Endothelial cell of umbilical vein (primary cell): ENCODE measurements around the gene FAM110C. TPM values are rescaled to one million over a fixed set of nuclear protein-coding genes. Genes with fewer than 3 reads are reported as not detected.

Experiments used
- BruUV-seq: library from RNA; stranded (reverse); fragments of 400-500 nt; replicated peaks from 2 replicates; lab custom pipeline; 2021; lab: Mats Ljungman, UMichigan
- CTCF ChIA-PET: fragments of 300-600, 350-600 bp; sonication (Branson Sonifier 250); formaldehyde crosslinking; loops from one replicate; lab custom pipeline; 2021; ENCODE audit warnings: antibody characterized with exemption, inconsistent platforms; lab: Charles Lee
- POLR2A ChIA-PET: fragments of 300-600, 350-600 bp; sonication (Branson Sonifier 250); formaldehyde crosslinking; loops from one replicate; lab custom pipeline; 2021; ENCODE audit warnings: antibody characterized with exemption, inconsistent platforms; lab: Charles Lee
- DNase-seq: peaks from one replicate; pipeline ENCODE4 v3.0.0-alpha.2; 2011; ENCODE audit warnings: low read depth, low spot score
- FAIRE-seq: peaks from 2 replicates; lab custom pipeline; 2011; peaks lifted over from hg19 to GRCh38; lab: Jason Lieb, UNC
- H2AFZ ChIP-seq: 2 replicates; pipeline ENCODE4 v1.6.0; 2012; ENCODE audit warnings: low read depth, low read length, control low read depth, inconsistent platforms
- H3K27ac ChIP-seq: 2 replicates; pipeline ENCODE4 v1.5.1; 2011; ENCODE audit warnings: low read depth, mild to moderate bottlenecking, control low read depth, low read length, moderate library complexity; ENCODE audit not compliant: insufficient read depth
- H3K27me3 ChIP-seq, 2 experiments: 2 replicates each; pipeline versions ENCODE4 v1.6.0 to v1.6.1; 2011; ENCODE audit warnings: low read length in 2 of 2, mixed read lengths in 1 of 2; ENCODE audit not compliant: control insufficient read depth in 2 of 2, insufficient read depth in 2 of 2
- H3K36me3 ChIP-seq, 2 experiments: 2 replicates in 1 of 2; 3 replicates in 1 of 2; pipeline ENCODE4 v1.5.1; 2011; ENCODE audit warnings: low read length in 2 of 2, mild to moderate bottlenecking in 1 of 2, moderate library complexity in 1 of 2; ENCODE audit not compliant: control insufficient read depth in 2 of 2, insufficient read depth in 2 of 2; ENCODE audit errors: extremely low read depth in 1 of 2
- H3K4me1 ChIP-seq: 3 replicates; pipeline ENCODE4 v1.5.1; 2011; ENCODE audit warnings: mild to moderate bottlenecking, low read length; ENCODE audit not compliant: control insufficient read depth, insufficient read depth; ENCODE audit errors: extremely low read depth
- H3K4me2 ChIP-seq: 2 replicates; pipeline ENCODE4 v1.6.1; 2011; ENCODE audit warnings: low read length, control low read depth, mixed read lengths; ENCODE audit not compliant: insufficient read depth
- H3K4me3 ChIP-seq, 3 experiments: fragments of 200-600 bp in 1 of 3; sonication (generic), shearing (Covaris generic) in 1 of 3; replicated peaks in 1 of 3; 2 replicates each; pipeline ENCODE4 v1.5.1; 2011 to 2016; ENCODE audit warnings: control low read depth in 3 of 3, low read length in 3 of 3, mild to moderate bottlenecking in 2 of 3, inconsistent platforms in 1 of 3, low read depth in 1 of 3, moderate library complexity in 1 of 3; ENCODE audit not compliant: insufficient read depth in 1 of 3
- H3K79me2 ChIP-seq: 2 replicates; pipeline ENCODE4 v1.6.0; 2012; ENCODE audit warnings: low read length, inconsistent platforms; ENCODE audit not compliant: control insufficient read depth, insufficient read depth
- H3K9ac ChIP-seq: replicated peaks from 2 replicates; pipeline ENCODE3; 2011; ENCODE audit warnings: low read length, control low read depth; ENCODE audit not compliant: insufficient read depth; ENCODE audit errors: extremely low read depth
- H3K9me1 ChIP-seq: replicated peaks from 3 replicates; pipeline ENCODE4 v1.6.0; 2011; ENCODE audit warnings: mild to moderate bottlenecking, low read length; ENCODE audit not compliant: control insufficient read depth, insufficient read depth; ENCODE audit errors: extremely low read depth
- H3K9me3 ChIP-seq: replicated peaks from 2 replicates; pipeline ENCODE4 v1.5.1; 2012; ENCODE audit warnings: low read length, inconsistent platforms; ENCODE audit not compliant: control insufficient read depth, insufficient read depth
- H4K20me1 ChIP-seq: replicated peaks from 2 replicates; pipeline ENCODE3; 2011; ENCODE audit warnings: mild to moderate bottlenecking, low read length; ENCODE audit not compliant: control insufficient read depth, insufficient read depth; ENCODE audit errors: extremely low read depth
- EZH2 ChIP-seq: IDR thresholded peaks from 2 replicates; pipeline ENCODE4 v1.6.1; 2012; ENCODE audit warnings: borderline replicate concordance, low read depth, mild to moderate bottlenecking, moderate library complexity, low read length, inconsistent platforms; ENCODE audit not compliant: severe bottlenecking
- FOS ChIP-seq: IDR thresholded peaks from 2 replicates; pipeline ENCODE4 v1.6.1; 2011; ENCODE audit warnings: mild to moderate bottlenecking, low read length, moderate library complexity, borderline replicate concordance; ENCODE audit not compliant: insufficient read depth
- GATA2 ChIP-seq: IDR thresholded peaks from 2 replicates; pipeline ENCODE4 v1.7.0; 2011; ENCODE audit warnings: low read depth, mild to moderate bottlenecking, moderate library complexity, mixed read lengths, low read length; ENCODE audit not compliant: insufficient read length, insufficient read depth
- JUN ChIP-seq: IDR thresholded peaks from 2 replicates; pipeline ENCODE4 v1.6.1; 2011; ENCODE audit warnings: borderline replicate concordance, low read depth; ENCODE audit not compliant: insufficient read length, insufficient read depth
- MYC ChIP-seq: IDR thresholded peaks from one replicate; pipeline ENCODE4 v1.6.1; 2011; ENCODE audit warnings: mild to moderate bottlenecking, low read depth, low read length
- POLR2A ChIP-seq: IDR thresholded peaks from 2 replicates; pipeline ENCODE4 v1.6.1; 2012; ENCODE audit warnings: low read depth, mild to moderate bottlenecking, control low read depth, low read length
- POLR2AphosphoS5 ChIP-seq: IDR thresholded peaks from 2 replicates; pipeline ENCODE4 v1.6.1; 2012; ENCODE audit warnings: low read depth, mild to moderate bottlenecking, control low read depth, low read length, moderate library complexity; ENCODE audit not compliant: insufficient read depth
- dilution Hi-C: fragments of 300-500 bp; cut with MboI; formaldehyde crosslinking; loops from one replicate; pipeline ENCODE4 v1.15.0; 2019; ENCODE audit warnings: low sequenced_read_pairs; ENCODE audit not compliant: extremely low pct_ligation_motif_present
- intact Hi-C: fragments of 100-400 bp; cut with micrococcal nuclease; formaldehyde crosslinking; loops from one replicate; pipeline ENCODE4 v1.10.0; 2022
- polyA plus RNA-seq, 4 experiments: library from polyadenylated mRNA; depleted of rRNA in 3 of 4; stranded (reverse) in 3 of 4; unstranded in 1 of 4; fragments of >200 nt; gene quantifications; 2 replicates each; pipeline versions ENCODE4 v1.2.1 to v1.2.3, GENCODE V29; 2011 to 2012; ENCODE audit warnings: missing spikeins in 1 of 4
- total RNA-seq: library from RNA; stranded (reverse); gene quantifications from 2 replicates; pipeline ENCODE4 v1.2.3, GENCODE V29; 2021
- TF ChIP-seq, protein P1 (sequence below): IDR thresholded peaks from 2 replicates; pipeline ENCODE4 v1.6.1; 2011; ENCODE audit not compliant: insufficient read depth, insufficient read length
- TF ChIP-seq, protein P2 (sequence below), 2 donors: IDR thresholded peaks; 1 replicate in 1 of 2; 2 replicates in 1 of 2; pipeline ENCODE4 v1.5.1; 2011; ENCODE audit warnings: low read length in 2 of 2, mild to moderate bottlenecking in 2 of 2, moderate library complexity in 2 of 2, control low read depth in 1 of 2, inconsistent platforms in 1 of 2, low read depth in 1 of 2; ENCODE audit not compliant: insufficient read depth in 1 of 2; ENCODE audit errors: extremely low read depth in 1 of 2

FAM110C gene
- total and polyA plus RNA-seq, 2 donors (not counting 3 experiments of a cell fraction or from before 2014, with no cell fraction given): not detected

DNA sequence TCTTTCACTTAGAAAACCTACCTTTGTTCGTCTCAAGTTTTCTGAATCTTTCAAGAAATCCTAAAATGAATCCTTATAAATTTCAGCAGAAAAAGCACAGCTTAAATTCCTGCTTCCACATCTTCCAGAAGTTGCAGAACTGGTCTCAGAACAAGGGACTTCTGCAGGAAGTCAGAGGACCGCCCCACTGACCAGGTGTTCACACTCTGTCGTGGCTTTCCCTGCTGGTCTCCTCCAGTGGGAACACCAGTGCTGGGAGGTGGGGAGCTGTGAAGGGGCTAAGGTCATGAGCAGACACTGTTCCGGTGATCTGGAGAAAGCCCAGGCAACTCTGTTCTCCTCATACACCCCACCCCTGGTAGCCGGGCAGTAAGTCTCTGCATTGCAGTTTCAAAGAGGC is 3.5 kb downstream of the FAM110C start:
- dilution Hi-C loops: no loop called here

DNA sequence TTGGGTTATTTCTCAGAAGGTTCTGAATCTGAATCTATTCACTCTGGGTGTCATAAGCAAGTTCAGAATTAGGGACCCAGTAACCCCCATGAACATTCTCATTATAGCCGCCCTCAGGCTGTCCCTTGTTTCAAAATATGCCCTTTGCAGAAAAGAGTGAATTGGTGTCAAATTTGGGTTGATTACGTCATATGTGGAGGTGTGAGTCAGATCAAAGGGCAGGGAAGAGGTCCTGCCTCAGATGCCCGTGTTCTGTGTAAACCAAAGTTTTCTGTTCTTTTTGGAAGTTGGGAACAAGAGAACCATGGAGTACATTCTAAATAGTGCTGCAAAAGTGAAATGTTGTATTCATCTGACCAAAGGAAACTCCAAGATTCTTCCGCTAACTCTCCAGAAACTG is 5.8 kb downstream of the FAM110C start:
- H3K27ac ChIP-seq: no peak overlapping the region
- H3K79me2 ChIP-seq: no peaks in the 10 kb centered on the region
- no peaks in the 10 kb centered on the region for H3K27me3 ChIP-seq
- FAIRE-seq (no peak), DNase-seq (no peak)
- dilution Hi-C loops: no loop called here
- ChIA-PET CTCF (no interaction called here), POLR2A (no interaction called here)
- no peak overlapping the region for H3K9ac ChIP-seq
- no TSS peak for BruUV-seq
- no peak overlapping the region for H2AFZ ChIP-seq
- no peaks in the 10 kb centered on the region for H3K36me3 ChIP-seq
- TF ChIP-seq EZH2: no peak
- TF ChIP-seq, protein P1, sequence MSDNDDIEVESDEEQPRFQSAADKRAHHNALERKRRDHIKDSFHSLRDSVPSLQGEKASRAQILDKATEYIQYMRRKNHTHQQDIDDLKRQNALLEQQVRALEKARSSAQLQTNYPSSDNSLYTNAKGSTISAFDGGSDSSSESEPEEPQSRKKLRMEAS: no peak
- no peak for TF ChIP-seq POLR2AphosphoS5
- TF ChIP-seq POLR2A: no peak
- TF ChIP-seq, protein P2, sequence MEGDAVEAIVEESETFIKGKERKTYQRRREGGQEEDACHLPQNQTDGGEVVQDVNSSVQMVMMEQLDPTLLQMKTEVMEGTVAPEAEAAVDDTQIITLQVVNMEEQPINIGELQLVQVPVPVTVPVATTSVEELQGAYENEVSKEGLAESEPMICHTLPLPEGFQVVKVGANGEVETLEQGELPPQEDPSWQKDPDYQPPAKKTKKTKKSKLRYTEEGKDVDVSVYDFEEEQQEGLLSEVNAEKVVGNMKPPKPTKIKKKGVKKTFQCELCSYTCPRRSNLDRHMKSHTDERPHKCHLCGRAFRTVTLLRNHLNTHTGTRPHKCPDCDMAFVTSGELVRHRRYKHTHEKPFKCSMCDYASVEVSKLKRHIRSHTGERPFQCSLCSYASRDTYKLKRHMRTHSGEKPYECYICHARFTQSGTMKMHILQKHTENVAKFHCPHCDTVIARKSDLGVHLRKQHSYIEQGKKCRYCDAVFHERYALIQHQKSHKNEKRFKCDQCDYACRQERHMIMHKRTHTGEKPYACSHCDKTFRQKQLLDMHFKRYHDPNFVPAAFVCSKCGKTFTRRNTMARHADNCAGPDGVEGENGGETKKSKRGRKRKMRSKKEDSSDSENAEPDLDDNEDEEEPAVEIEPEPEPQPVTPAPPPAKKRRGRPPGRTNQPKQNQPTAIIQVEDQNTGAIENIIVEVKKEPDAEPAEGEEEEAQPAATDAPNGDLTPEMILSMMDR (IDR thresholded peaks at IDR 0.05; ENCODE audit: extremely low read depth in 1 of 2, insufficient read depth in 1 of 2, low read depth in 1 of 2, low read length in 2 of 2): no peak
- no peak for TF ChIP-seq FOS
- no peak for TF ChIP-seq JUN
- no peak for TF ChIP-seq GATA2
- no peak for TF ChIP-seq MYC
- no peak overlapping the region for H3K4me2 ChIP-seq
- intact Hi-C loops: no loop called here
- H3K9me1 ChIP-seq: no peaks in the 10 kb centered on the region
- no peaks in the 10 kb centered on the region for H4K20me1 ChIP-seq
- H3K4me1 ChIP-seq: no peaks in the 10 kb centered on the region
- H3K4me3 ChIP-seq: no peak overlapping the region
- no peaks in the 10 kb centered on the region for H3K9me3 ChIP-seq

More for the DNA sequence above, 3.5 kb downstream of the FAM110C start:
- no peak overlapping the region for H3K9ac ChIP-seq
- no peaks in the 10 kb centered on the region for H3K4me1 ChIP-seq
- POLR2A ChIA-PET: no interaction called here
- H3K4me3 ChIP-seq: no peak overlapping the region
- no peak for DNase-seq
- CTCF ChIA-PET: no interaction called here
- no peaks in the 10 kb centered on the region for H3K36me3 ChIP-seq
- TF ChIP-seq EZH2 (no peak), POLR2AphosphoS5 (no peak)
- TF ChIP-seq, protein P2 (IDR thresholded peaks at IDR 0.05; ENCODE audit: extremely low read depth in 1 of 2, insufficient read depth in 1 of 2, low read depth in 1 of 2, low read length in 2 of 2): no peak
- no peaks in the 10 kb centered on the region for H4K20me1 ChIP-seq
- H3K27me3 ChIP-seq: no peaks in the 10 kb centered on the region
- H3K79me2 ChIP-seq: no peaks in the 10 kb centered on the region
- no peak for FAIRE-seq
- H3K9me1 ChIP-seq: no peaks in the 10 kb centered on the region
- H3K4me2 ChIP-seq: no peak overlapping the region
- no peaks in the 10 kb centered on the region for H3K9me3 ChIP-seq
- intact Hi-C loops: no loop called here
- BruUV-seq: no TSS peak
- no peak overlapping the region for H3K27ac ChIP-seq
- no peak overlapping the region for H2AFZ ChIP-seq
